ENCODE data around the gene SSUH2. TPM values are rescaled to one million over a fixed set of nuclear protein-coding genes. Genes with fewer than 3 reads are reported as not detected.
"Not testable (repeated sequence)": the region's sequence is repeated elsewhere in the genome, so short reads cannot be mapped to it uniquely, and the experiment has no call there.

SSUH2 gene
- total and polyA plus RNA-seq, 4 donors: 0.79 to 2.3 (median 1.2) TPM

DNA sequence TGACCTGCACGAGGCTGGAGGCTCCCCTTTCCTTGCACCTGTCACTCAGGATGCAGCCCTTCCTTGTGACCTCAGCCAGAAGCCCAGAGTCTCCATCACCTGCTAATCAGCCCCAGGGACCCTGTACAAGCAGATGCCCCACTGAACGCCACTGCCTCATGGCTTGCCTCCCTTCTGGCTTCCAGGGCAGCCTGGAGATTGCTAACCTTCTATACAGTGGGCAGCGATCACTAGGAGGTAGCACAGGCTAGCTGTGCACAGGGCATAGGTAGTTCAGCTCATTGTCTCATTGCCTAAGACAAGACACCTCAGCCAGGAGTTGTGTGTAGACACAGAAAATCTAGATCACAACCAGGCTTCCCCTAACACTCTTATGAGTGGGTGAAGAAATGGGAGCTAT is 49.3 kb downstream of the SSUH2 start:
- no peak overlapping the region for H3K4me3 ChIP-seq (ENCODE audit: low read depth, low read length)
- H3K27ac ChIP-seq (ENCODE audit: low read depth, low read length): no peak overlapping the region
- H3K36me3 ChIP-seq (ENCODE audit: control insufficient read depth, insufficient read depth, low read length): no peaks in the 10 kb centered on the region
- peaks cover 6% of the 10 kb centered on the region for H3K4me1 ChIP-seq (ENCODE audit: control insufficient read depth, insufficient read depth, low read length)
- no peak for DNase-seq (ENCODE audit: low read depth in 4 of 6, low spot score in 6 of 6)
- no peaks in the 10 kb centered on the region for H3K9me3 ChIP-seq (ENCODE audit: control insufficient read depth, insufficient read depth, low read length)
- H3K27me3 ChIP-seq (ENCODE audit: control insufficient read depth, insufficient read depth, low read length): no peaks in the 10 kb centered on the region
- 88% methylated on average over 2 of the region's 3 CpGs for WGBS (ENCODE audit: insufficient coverage)

DNA sequence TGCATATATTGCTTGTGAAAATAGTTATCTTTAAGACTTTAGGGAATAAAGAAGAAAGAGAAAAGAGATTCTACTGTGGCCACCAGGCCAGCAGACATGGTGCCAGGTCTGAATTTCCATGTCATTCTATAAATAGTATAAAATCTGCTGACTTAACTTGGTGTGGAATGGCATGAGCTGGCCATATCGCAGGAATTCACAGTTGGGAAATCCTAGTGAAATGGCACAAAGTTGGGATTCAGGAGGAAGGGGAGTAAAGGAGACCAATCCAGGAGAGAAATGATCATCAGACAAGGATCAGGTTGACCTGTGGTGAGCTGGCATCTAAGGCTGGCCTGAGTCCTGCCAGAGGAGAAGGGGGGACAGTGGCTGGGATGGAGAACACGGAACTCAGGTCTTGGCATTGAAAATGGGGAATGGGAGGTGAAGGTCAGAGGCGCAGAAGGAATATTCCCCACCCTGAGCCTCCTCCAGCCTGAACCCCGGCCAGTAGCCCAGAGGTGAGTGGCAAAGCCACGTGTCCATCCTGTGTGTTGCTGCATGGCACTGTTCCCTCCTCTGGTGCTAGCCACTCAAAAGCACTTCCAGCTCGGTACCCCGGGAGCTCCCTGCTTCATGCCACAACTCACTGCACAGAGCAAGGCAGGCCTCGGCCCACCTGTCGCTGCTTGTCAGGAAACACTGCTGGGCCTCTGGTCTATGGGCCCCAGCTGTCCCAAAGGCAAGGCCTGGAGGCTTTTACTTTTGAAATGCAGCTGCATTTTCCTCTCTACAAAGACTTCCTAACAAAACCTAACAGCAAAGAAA is 51.4 kb downstream of the SSUH2 start:
- no peak overlapping the region for H3K4me3 ChIP-seq (ENCODE audit: low read depth, low read length)
- DNase-seq (ENCODE audit: low read depth in 4 of 6, low spot score in 6 of 6): peak in 1 of 6 donors; percentile 13
- WGBS (ENCODE audit: insufficient coverage): 67% methylated on average over 8 of the region's 9 CpGs
- H3K27me3 ChIP-seq (ENCODE audit: control insufficient read depth, insufficient read depth, low read length): no peaks in the 10 kb centered on the region
- no peak overlapping the region for H3K27ac ChIP-seq (ENCODE audit: low read depth, low read length)
- H3K4me1 ChIP-seq (ENCODE audit: control insufficient read depth, insufficient read depth, low read length): peaks cover 6% of the 10 kb centered on the region
- H3K9me3 ChIP-seq (ENCODE audit: control insufficient read depth, insufficient read depth, low read length): no peaks in the 10 kb centered on the region
- no peaks in the 10 kb centered on the region for H3K36me3 ChIP-seq (ENCODE audit: control insufficient read depth, insufficient read depth, low read length)

DNA sequence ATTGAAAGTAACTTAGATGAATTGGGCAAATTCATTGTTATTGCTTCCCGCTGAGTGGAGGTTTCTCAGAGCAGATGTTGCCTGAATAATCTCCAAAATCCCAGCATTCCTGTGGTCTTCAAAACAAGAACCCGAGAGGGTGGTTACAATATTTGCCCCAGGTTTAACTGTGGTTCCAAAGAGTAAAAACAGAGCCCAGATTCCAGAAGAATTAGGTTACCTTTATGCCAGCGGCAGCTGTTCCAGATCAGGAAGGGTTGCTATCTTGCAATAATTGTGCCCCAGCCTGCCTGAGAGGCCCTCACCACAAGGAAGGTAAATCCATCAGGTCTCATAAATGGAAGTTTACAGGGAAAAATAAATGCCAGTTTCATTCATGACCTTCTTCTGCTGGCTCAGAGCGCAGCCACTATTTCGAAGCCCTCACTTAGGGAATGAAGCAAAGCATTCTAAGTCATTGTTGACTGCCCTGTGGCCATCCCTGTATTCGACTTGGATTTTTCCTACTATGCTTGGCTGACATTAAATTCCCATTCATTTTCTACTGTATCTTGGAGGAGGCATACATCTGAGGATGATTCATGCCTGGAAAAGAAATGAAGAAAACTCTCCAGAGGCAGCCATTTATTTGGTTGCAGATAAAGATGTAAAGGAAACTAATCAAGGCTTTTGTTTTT is 54.6 kb downstream of the SSUH2 start:
- WGBS (ENCODE audit: insufficient coverage): 70% methylated on average over 4 of the region's 6 CpGs
- Histone ChIP-seq H3K4me3 (ENCODE audit: low read depth, low read length) (no peak overlapping the region), H3K36me3 (ENCODE audit: control insufficient read depth, insufficient read depth, low read length) (no peaks in the 10 kb centered on the region), H3K9me3 (ENCODE audit: control insufficient read depth, insufficient read depth, low read length) (no peaks in the 10 kb centered on the region), H3K4me1 (ENCODE audit: control insufficient read depth, insufficient read depth, low read length) (no peaks in the 10 kb centered on the region), H3K27me3 (ENCODE audit: control insufficient read depth, insufficient read depth, low read length) (no peaks in the 10 kb centered on the region), H3K27ac (ENCODE audit: low read depth, low read length) (no peak overlapping the region)
- peak in 1 of 6 donors; percentile 22 for DNase-seq (ENCODE audit: low read depth in 4 of 6, low spot score in 6 of 6)

GRCh38 chr3:8584661-8585060 is 59.9 kb downstream of the SSUH2 start:
- H3K9me3 ChIP-seq (ENCODE audit: control insufficient read depth, insufficient read depth, low read length): no peaks in the 10 kb centered on the region
- H3K4me3 ChIP-seq (ENCODE audit: low read depth, low read length): no peak overlapping the region
- no peaks in the 10 kb centered on the region for H3K4me1 ChIP-seq (ENCODE audit: control insufficient read depth, insufficient read depth, low read length)
- H3K27me3 ChIP-seq (ENCODE audit: control insufficient read depth, insufficient read depth, low read length): no peaks in the 10 kb centered on the region
- no peak overlapping the region for H3K27ac ChIP-seq (ENCODE audit: low read depth, low read length)
- WGBS (ENCODE audit: insufficient coverage): 90% methylated on average over 2 of the region's 2 CpGs
- H3K36me3 ChIP-seq (ENCODE audit: control insufficient read depth, insufficient read depth, low read length): no peaks in the 10 kb centered on the region
- DNase-seq (ENCODE audit: low read depth in 4 of 6, low spot score in 6 of 6): no peak

GRCh38 chr3:8581806-8582445 is 62.7 kb downstream of the SSUH2 start:
- no peaks in the 10 kb centered on the region for H3K4me1 ChIP-seq (ENCODE audit: control insufficient read depth, insufficient read depth, low read length)
- no peak overlapping the region for H3K27ac ChIP-seq (ENCODE audit: low read depth, low read length)
- H3K27me3 ChIP-seq (ENCODE audit: control insufficient read depth, insufficient read depth, low read length): no peaks in the 10 kb centered on the region
- WGBS (ENCODE audit: insufficient coverage): 81% methylated on average over 6 of the region's 6 CpGs
- no peak overlapping the region for H3K4me3 ChIP-seq (ENCODE audit: low read depth, low read length)
- H3K9me3 ChIP-seq (ENCODE audit: control insufficient read depth, insufficient read depth, low read length): no peaks in the 10 kb centered on the region
- H3K36me3 ChIP-seq (ENCODE audit: control insufficient read depth, insufficient read depth, low read length): no peaks in the 10 kb centered on the region
- DNase-seq (ENCODE audit: low read depth in 4 of 6, low spot score in 6 of 6): no peak

GRCh38 chr3:8581373-8581772 is 63.2 kb downstream of the SSUH2 start:
- H3K4me3 ChIP-seq (ENCODE audit: low read depth, low read length): no peak overlapping the region
- H3K27me3 ChIP-seq (ENCODE audit: control insufficient read depth, insufficient read depth, low read length): no peaks in the 10 kb centered on the region
- 100% methylated on average over 2 of the region's 3 CpGs for WGBS (ENCODE audit: insufficient coverage)
- no peak for DNase-seq (ENCODE audit: low read depth in 4 of 6, low spot score in 6 of 6)
- no peaks in the 10 kb centered on the region for H3K4me1 ChIP-seq (ENCODE audit: control insufficient read depth, insufficient read depth, low read length)
- no peaks in the 10 kb centered on the region for H3K9me3 ChIP-seq (ENCODE audit: control insufficient read depth, insufficient read depth, low read length)
- H3K36me3 ChIP-seq (ENCODE audit: control insufficient read depth, insufficient read depth, low read length): no peaks in the 10 kb centered on the region
- H3K27ac ChIP-seq (ENCODE audit: low read depth, low read length): no peak overlapping the region

- not testable (repeated sequence) for H3K4me1 ChIP-seq (ENCODE audit: control insufficient read depth, insufficient read depth, low read length); H3K27me3 ChIP-seq (ENCODE audit: control insufficient read depth, insufficient read depth, low read length); H3K4me3 ChIP-seq (ENCODE audit: low read depth, low read length); H3K36me3 ChIP-seq (ENCODE audit: control insufficient read depth, insufficient read depth, low read length); DNase-seq (ENCODE audit: low read depth in 4 of 6, low spot score in 6 of 6); H3K27ac ChIP-seq (ENCODE audit: low read depth, low read length); H3K9me3 ChIP-seq (ENCODE audit: control insufficient read depth, insufficient read depth, low read length)
- 88% methylated on average over 2 of the region's 5 CpGs for WGBS (ENCODE audit: insufficient coverage)
Measured at GRCh38 chr3:8580434-8580833, 64.2 kb downstream of the SSUH2 start.

- WGBS (ENCODE audit: insufficient coverage): 89% methylated on average over 5 of the region's 5 CpGs
- H3K36me3 ChIP-seq (ENCODE audit: control insufficient read depth, insufficient read depth, low read length): no peaks in the 10 kb centered on the region
- no peak for DNase-seq (ENCODE audit: low read depth in 4 of 6, low spot score in 6 of 6)
Measured at GRCh38 chr3:8579943-8580342, 64.7 kb downstream of the SSUH2 start.

GRCh38 chr3:8579096-8579495 is 65.5 kb downstream of the SSUH2 start:
- no peak overlapping the region for H3K4me3 ChIP-seq (ENCODE audit: low read depth, low read length)
- no peaks in the 10 kb centered on the region for H3K36me3 ChIP-seq (ENCODE audit: control insufficient read depth, insufficient read depth, low read length)
- H3K4me1 ChIP-seq (ENCODE audit: control insufficient read depth, insufficient read depth, low read length): no peaks in the 10 kb centered on the region
- DNase-seq (ENCODE audit: low read depth in 4 of 6, low spot score in 6 of 6): no peak
- H3K9me3 ChIP-seq (ENCODE audit: control insufficient read depth, insufficient read depth, low read length): no peaks in the 10 kb centered on the region
- no peaks in the 10 kb centered on the region for H3K27me3 ChIP-seq (ENCODE audit: control insufficient read depth, insufficient read depth, low read length)
- no peak overlapping the region for H3K27ac ChIP-seq (ENCODE audit: low read depth, low read length)
- WGBS (ENCODE audit: insufficient coverage): 100% methylated on average over 1 of the region's 5 CpGs

More at GRCh38 chr3:8579943-8580342, 64.7 kb downstream of the SSUH2 start:
- H3K9me3 ChIP-seq (ENCODE audit: control insufficient read depth, insufficient read depth, low read length): no peaks in the 10 kb centered on the region
- no peak overlapping the region for H3K4me3 ChIP-seq (ENCODE audit: low read depth, low read length)
- no peak overlapping the region for H3K27ac ChIP-seq (ENCODE audit: low read depth, low read length)
- H3K27me3 ChIP-seq (ENCODE audit: control insufficient read depth, insufficient read depth, low read length): no peaks in the 10 kb centered on the region
- H3K4me1 ChIP-seq (ENCODE audit: control insufficient read depth, insufficient read depth, low read length): no peaks in the 10 kb centered on the region
